GM18526 (cell line): ENCODE measurements around the gene EGR2.

Experiments
- POLR2A ChIP-seq: IDR thresholded peaks from 3 replicates; pipeline ENCODE4 v1.6.1; 2011; ENCODE audit not compliant: insufficient read length; ENCODE audit errors: extremely low read depth

Gene EGR2

DNA sequence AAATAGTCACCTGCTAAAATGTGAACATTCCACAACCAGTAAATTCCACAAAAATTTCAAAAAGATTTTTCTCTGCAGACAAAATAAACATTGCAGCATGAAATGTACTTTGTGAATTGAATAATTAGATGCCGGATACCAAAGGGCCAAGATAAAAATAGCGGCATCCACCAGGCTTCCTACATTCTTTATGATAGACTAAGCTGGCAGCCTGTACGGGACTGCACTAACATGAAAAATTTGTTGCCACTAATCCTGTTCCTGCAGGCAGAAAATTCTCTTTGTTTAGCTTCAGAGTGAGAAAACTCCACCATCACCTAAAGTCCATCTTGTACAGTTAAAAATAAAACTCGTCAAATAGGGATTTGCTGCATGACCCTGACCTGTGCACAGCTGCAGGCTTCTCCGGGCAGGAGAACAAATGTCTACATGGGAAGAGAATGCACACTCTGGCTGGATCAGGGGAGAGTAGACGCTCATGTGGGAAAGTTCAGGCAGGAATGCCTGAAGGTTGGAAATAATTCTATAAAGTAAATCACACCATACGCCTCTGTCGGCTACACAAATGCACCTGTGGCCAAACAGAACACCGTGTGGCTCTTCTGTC, 27.2 kb downstream of the EGR2 start:
- no peak for TF ChIP-seq POLR2A

DNA sequence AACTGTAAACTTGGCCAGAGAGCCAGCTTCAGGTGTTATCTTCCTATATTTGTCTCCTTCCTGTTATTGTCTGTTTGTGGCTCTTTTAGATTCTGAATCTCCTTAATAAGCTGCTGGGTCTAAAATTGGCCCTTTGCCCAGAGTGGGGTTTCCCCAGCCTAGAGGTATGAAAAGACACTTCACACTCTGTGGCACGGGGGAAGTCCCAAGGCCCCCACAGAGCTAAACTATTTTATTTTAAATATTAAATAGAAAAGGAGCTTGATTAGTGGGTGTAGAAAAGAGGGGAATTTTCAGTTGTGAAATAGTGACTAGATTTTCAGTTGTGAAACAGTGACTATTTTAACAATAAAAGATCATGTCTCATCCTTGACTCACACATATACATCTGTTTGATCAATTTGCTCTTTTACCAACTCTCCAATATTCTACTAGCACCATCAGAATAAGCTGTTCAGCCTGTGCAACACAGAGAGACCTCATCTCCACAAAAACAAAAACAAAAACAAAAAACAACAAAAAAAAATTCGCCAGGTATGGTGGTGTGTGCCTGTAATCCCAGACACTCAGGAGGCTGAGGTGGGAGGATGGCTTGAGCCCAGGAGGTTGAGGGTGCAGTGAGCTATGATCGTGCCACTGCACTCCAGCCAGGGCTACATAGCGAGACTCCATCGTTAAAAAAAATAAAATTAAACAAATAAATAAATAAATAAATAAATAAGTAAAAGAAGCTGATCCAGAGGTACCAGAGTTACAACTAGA, 36.5 kb downstream of the EGR2 start:
- no peak for TF ChIP-seq POLR2A

DNA sequence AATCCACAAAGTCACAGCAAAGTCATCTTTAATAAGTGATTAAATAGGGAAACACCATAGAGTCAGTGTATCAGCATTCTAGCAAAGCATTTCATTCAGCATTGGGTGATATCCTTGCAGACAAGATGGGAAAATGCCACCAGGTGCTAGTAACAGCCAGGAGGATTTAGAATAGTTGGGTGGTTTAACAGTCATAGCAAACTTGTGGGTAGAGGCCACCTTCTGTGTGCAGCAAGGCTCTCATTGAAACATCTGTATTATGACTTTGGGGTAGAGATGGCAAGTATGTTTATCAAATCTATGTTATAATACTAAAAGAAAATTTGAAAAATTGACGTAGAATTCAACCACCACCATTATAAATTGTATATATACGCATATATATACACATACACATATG, 38.0 kb downstream of the EGR2 start:
- no peak for TF ChIP-seq POLR2A

DNA sequence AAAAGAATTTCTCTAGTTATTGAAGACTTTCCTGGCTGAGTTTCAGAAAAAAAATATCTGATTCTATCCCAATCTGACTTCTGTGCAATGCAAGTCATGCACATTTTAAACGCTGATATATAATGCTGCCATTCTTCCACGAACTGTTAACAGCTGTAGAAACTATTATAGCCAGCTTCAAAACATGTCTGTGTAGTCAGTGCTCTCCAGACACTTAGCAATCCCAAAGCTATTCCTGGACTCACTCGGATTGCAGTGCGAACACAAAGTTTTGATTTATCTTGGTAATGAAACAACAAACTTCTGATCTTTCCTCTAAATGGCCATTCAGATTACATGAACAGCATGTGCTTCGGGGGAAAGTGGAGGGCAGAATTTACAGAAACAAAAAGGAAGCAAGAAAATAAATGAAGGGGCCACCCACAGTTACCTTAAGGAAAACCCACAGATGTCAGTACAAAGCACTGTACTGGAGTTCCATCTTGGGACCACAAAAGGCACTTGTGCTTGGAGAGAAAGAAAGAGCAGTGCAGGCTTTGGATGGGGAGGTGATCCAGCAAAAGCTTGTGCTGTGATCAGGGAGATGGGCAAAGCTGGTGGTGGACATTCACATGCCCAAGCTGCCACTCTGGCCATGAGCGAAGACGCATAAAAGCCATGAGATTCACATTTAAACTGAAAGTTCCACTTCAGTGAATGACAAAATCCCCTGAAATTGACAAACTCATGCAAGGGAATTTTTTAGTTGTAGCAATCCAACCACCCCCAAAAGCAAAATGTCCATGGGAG, 43.8 kb downstream of the EGR2 start:
- no peak for TF ChIP-seq POLR2A

DNA sequence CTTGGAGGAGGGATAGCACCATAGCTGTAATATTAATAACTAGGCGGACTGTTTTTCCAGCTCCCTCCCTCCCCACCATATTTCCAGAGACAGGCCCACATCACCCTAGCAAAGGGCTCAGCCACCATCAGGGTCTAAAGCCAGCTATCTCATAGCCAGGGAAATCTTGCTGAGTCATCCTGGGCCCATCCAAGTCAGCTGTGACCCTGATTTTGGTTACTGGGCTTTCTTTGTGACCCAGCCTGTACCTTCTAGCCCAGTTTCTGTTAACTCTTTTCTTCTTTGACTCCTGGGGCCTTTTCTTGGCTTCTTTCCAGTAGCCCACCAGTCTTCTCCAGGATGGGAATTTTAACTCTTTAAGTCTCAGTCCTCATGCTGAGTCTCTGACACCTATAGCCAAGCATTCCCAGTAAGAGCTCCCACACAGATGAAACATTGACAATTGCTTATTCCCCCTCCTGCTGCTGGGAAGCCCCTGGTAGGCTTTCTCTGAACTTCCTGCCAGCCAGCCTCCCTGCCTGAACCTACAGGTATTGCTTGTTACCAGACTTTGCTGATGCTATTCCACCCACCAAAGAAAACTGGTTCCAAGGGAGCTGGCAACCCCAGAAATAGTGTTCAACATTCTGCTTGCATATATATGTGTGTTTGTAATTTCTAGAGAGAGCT, 46.5 kb downstream of the EGR2 start:
- no peak for TF ChIP-seq POLR2A

DNA sequence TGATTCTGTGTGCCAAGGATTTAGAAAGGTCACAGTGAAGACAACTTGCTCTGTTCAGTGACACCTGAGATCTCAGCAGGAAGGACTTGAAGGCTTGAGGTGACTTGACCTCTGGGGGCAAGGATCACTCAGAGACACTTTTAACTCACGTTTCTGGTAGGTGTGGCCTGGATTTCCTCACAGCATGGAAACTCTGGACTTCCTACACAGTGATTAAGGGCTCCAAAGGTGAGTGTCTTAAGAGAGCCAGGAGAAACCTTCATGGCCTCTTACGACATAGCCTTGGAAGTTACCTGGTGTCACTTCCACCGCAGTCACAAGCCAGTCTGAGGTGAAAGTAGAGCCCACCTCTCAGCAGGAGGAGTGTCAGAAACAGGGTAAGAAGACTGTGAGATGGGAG, 49.8 kb downstream of the EGR2 start:
- TF ChIP-seq POLR2A: no peak

DNA sequence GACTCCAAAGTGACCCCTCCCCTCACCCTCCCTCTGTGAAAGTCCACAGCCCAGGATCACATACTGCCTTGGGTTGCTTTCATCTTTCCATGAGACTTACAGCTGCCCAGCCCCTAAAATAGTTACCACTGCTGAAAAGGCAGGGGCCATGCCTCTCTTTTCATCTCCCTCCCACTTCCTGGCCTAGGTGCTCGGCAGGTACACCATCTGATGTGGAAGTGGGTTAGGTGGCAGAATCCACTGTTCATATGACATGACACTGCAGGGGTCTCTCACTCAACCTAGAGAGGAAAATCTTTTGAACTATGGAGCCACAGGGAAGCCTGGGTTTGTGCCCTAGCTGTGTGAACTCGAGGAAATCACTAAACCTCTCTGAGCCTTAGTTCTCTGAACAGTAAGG, 50.4 kb downstream of the EGR2 start:
- TF ChIP-seq POLR2A: no peak

DNA sequence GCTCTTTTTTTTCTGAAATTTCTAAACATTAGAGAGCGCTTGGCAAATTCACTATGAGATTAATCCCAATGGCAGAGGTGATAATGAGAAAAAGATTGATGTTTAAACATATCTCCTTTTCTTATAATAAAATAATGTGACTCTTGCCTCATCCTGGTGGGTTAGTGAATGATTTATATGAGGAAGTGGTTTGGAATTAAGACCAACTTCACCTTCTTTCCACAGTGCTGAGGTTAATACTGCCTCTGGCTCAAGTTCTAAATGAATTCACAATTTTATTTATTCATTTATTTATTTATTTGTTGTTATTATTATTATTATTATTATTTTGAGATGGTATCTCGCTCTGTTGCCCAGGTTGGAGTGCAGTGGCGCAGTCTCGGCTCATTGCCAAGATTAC, 52.2 kb downstream of the EGR2 start:
- TF ChIP-seq POLR2A: no peak

DNA sequence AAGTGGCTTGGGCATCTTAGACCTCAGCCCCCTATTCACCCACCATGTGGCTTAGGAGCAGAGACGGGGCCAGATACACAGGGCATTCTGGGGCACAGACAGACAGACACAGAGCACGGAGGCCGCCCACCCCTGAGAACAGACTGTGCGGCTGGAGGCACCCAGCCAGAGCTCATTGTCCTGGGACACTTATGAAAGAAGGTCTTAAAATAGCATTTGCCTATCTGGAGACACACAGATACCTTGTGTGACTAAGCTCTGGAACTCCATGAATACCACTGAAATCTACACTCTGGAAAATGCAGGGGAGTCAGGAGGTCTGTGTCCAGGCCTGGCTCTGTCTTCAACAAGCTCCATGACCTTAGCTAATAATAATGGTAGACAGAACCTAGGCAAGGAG, 53.0 kb downstream of the EGR2 start:
- TF ChIP-seq POLR2A: no peak
